Esophagus squamous epithelium (tissue), 5 donors: ENCODE results near the gene CCT5. TPM values are rescaled to one million over a fixed set of nuclear protein-coding genes. Genes with fewer than 3 reads are reported as not detected.
A peak's percentile ranks its signal among the peaks of the same experiment; 100 is the strongest.

ENCODE experiments used
- DNase-seq: peaks from one replicate; lab custom pipeline; 2025; lab: John Stamatoyannopoulos, UW
- H3K27ac ChIP-seq, 4 donors: fragments of 200-600 bp; sonication (generic); one replicate each; pipeline ENCODE4 v1.5.1; 2016 to 2019; ENCODE audit warnings: mild to moderate bottlenecking in 1 of 4
- H3K27me3 ChIP-seq, 4 donors: fragments of 200-600 bp; sonication (generic); 1 replicate in 3 of 4; 2 replicates in 1 of 4; pipeline versions ENCODE4 v1.5.1 to v1.6.0; 2017 to 2021; ENCODE audit warnings: antibody characterized with exemption in 1 of 4
- H3K36me3 ChIP-seq, 3 donors: fragments of 200-600 bp; sonication (generic); one replicate each; pipeline ENCODE4 v1.5.1; 2016 to 2019
- H3K4me1 ChIP-seq, 3 donors: fragments of 200-600 bp; sonication (generic); one replicate each; pipeline ENCODE4 v1.5.1; 2017 to 2019
- H3K4me3 ChIP-seq, 4 donors: fragments of 200-600 bp; sonication (generic); 1 replicate in 3 of 4; 2 replicates in 1 of 4; pipeline ENCODE4 v1.5.1; 2016 to 2019; ENCODE audit warnings: mild to moderate bottlenecking in 2 of 4, moderate library complexity in 1 of 4
- H3K9me3 ChIP-seq, 3 donors: fragments of 200-600 bp; sonication (generic); one replicate each; pipeline ENCODE4 v1.5.1; 2016 to 2019
- CTCF ChIP-seq, 6 experiments: fragments of 450-650 bp in 4 of 6; fragments of 200-600 bp in 2 of 6; sonication (generic) in 2 of 6; IDR thresholded peaks; one replicate each; pipeline ENCODE4 v1.5.1; 2016 to 2019; ENCODE audit warnings: antibody characterized with exemption in 6 of 6, mild to moderate bottlenecking in 4 of 6, moderate library complexity in 4 of 6
- POLR2A ChIP-seq, 4 donors: fragments of 450-650 bp; IDR thresholded peaks; one replicate each; pipeline ENCODE4 v1.6.1; 2017; ENCODE audit warnings: antibody characterized with exemption in 4 of 4, mild to moderate bottlenecking in 4 of 4, moderate library complexity in 3 of 4
- WGBS, 2 donors: methylation state at CpG; one replicate each; pipeline ENCODE4 v1.1.5; 2018; 5-methylcytosine and 5-hydroxymethylcytosine counted together
- intact Hi-C: fragments of 100-400 bp; cut with DNase I; formaldehyde crosslinking; loops from one replicate; pipeline ENCODE4 v1.15.0; 2022
- total RNA-seq, 4 donors: library from RNA; depleted of rRNA; stranded (reverse); fragments of >200 nt; gene quantifications; one replicate each; pipeline ENCODE4 v1.1.0, GENCODE V29; 2016
- donor health status: DM: yes; HTN: yes; CAD: no.

CCT5 gene
- total RNA-seq, 4 donors from 2014 or later, result 122 to 331 (median 226) TPM

DNA sequence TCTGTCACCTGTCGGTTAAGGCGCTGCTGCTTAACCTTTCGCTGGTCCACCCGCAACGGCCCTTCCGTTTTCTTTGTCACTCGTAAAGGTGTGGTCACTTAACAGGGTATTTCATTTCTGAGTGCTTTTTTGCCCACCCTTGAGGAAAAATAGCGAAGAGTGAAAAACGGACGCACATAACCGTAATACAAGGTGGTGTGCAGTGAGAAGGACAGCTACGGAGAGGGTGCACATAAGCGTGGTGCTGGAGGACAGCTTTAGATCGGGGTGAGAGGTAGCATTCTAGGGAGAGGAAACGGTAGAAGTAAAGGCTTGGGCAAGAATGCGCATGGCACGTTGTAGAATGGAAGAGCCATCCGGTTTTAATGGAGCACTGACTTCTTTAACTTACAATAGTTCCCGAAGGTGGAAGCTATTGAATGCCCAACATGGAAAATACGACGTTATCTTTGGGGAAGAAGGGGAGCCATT is 761 bp downstream of the CCT5 start:
- H3K9me3 ChIP-seq, result no peaks in the 10 kb centered on the region
- H3K4me1 ChIP-seq, result peaks cover 8 to 63% (median 26%) of the 10 kb centered on the region in 3 donors
- no peak for DNase-seq
- WGBS, 2 donors, result 0% methylated on average over 16 to 20 of the region's 21 CpGs
- TF ChIP-seq POLR2A (IDR thresholded peaks at IDR 0.05) (no peak), CTCF (IDR thresholded peaks at IDR 0.05) (no peak)
- H3K4me3 ChIP-seq, result peak overlapping the region; percentile 73 to 96 (median 85)
- intact Hi-C loops, result no loop called here
- H3K27ac ChIP-seq, result peak overlapping the region; percentile 93 to 98 (median 94)
- no peaks in the 10 kb centered on the region for H3K27me3 ChIP-seq
- peaks cover 0 to 27% (median 13%) of the 10 kb centered on the region in 3 donors for H3K36me3 ChIP-seq

- no peaks in the 10 kb centered on the region for H3K9me3 ChIP-seq
- TF ChIP-seq CTCF (IDR thresholded peaks at IDR 0.05), result no peak
- no peak for TF ChIP-seq POLR2A (IDR thresholded peaks at IDR 0.05)
- H3K27ac ChIP-seq, result peak overlapping the region in 3 of 4 donors; percentile 93 to 98 (median 94)
- peaks cover 0 to 33% (median 18%) of the 10 kb centered on the region in 3 donors for H3K36me3 ChIP-seq
- intact Hi-C loops, result no loop called here
- H3K27me3 ChIP-seq, result no peaks in the 10 kb centered on the region
- WGBS, 2 donors, result 20 to 22% methylated on average over 7 of the region's 7 CpGs
- H3K4me1 ChIP-seq, result peaks cover 8 to 62% (median 26%) of the 10 kb centered on the region in 3 donors
- H3K4me3 ChIP-seq, result peak overlapping the region; percentile 73 to 96 (median 85)
- no peak for DNase-seq
Measured at GRCh38 chr5:10251405-10251804, 1.3 kb downstream of the CCT5 start.

DNA sequence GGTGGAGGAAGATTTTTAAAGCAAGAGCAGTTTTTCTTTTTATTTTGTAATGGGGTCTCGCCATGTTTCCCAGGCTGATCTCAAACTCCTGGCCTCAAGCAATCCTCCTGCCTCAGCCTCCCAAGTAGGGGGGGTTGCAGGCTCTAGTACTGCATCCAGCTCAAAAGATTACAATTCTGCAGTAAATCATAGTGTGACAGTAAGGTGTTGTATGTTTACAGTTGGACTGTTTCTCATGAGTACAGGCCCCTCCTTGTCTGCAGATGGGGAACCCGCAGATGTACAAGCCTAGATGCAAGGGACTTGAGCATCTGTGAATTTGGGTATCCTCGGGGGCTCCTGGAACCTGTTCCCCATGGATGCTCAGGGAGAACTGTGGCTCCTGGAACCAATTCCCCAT is 3.3 kb downstream of the CCT5 start:
- no peaks in the 10 kb centered on the region for H3K27me3 ChIP-seq
- intact Hi-C loops, result no loop called here
- H3K4me1 ChIP-seq, result peaks cover 8 to 44% (median 21%) of the 10 kb centered on the region in 3 donors
- no peaks in the 10 kb centered on the region for H3K9me3 ChIP-seq
- no peak overlapping the region for H3K27ac ChIP-seq
- H3K36me3 ChIP-seq, result peaks cover 11 to 53% (median 38%) of the 10 kb centered on the region in 3 donors
- no peak overlapping the region for H3K4me3 ChIP-seq
- TF ChIP-seq POLR2A (IDR thresholded peaks at IDR 0.05), result no peak
- no peak for TF ChIP-seq CTCF (IDR thresholded peaks at IDR 0.05)
- DNase-seq, result no peak
- WGBS, 2 donors, result 83 to 85% methylated on average over 3 of the region's 3 CpGs

GRCh38 chr5:10254686-10255085 is 4.6 kb downstream of the CCT5 start:
- intact Hi-C loops, result no loop called here
- 32 to 61% methylated on average over 2 of the region's 2 CpGs for WGBS, 2 donors

More at GRCh38 chr5:10254686-10255085, 4.6 kb downstream of the CCT5 start:
- no peak overlapping the region for H3K4me3 ChIP-seq
- no peak overlapping the region for H3K27ac ChIP-seq
- H3K9me3 ChIP-seq, result no peaks in the 10 kb centered on the region
- peaks cover 24 to 66% (median 51%) of the 10 kb centered on the region in 3 donors for H3K36me3 ChIP-seq
- peaks cover 4 to 34% (median 15%) of the 10 kb centered on the region in 3 donors for H3K4me1 ChIP-seq
- no peaks in the 10 kb centered on the region for H3K27me3 ChIP-seq
- TF ChIP-seq POLR2A (IDR thresholded peaks at IDR 0.05), result no peak
- TF ChIP-seq CTCF (IDR thresholded peaks at IDR 0.05), result no peak
- DNase-seq, result no peak
